Muscle of leg (tissue), 11 donors: ENCODE results near the gene UVRAG. TPM values are rescaled to one million over a fixed set of nuclear protein-coding genes. Genes with fewer than 3 reads are reported as not detected.

Experiments used
- DNase-seq: peaks from one replicate; pipeline ENCODE4 v3.0.0; 2013
- H3K27ac ChIP-seq: one replicate; pipeline ENCODE4 v1.5.1; 2013; ENCODE audit warnings: mild to moderate bottlenecking, low read length, control low read depth
- H3K27me3 ChIP-seq: one replicate; pipeline ENCODE4 v1.6.1; 2013; ENCODE audit warnings: low read length; ENCODE audit not compliant: control insufficient read depth, insufficient read depth
- H3K36me3 ChIP-seq: one replicate; pipeline ENCODE4 v1.6.1; 2013; ENCODE audit warnings: low read length; ENCODE audit not compliant: control insufficient read depth, insufficient read depth
- H3K4me1 ChIP-seq: one replicate; pipeline ENCODE4 v1.6.1; 2013; ENCODE audit warnings: low read length; ENCODE audit not compliant: control insufficient read depth, insufficient read depth
- H3K4me3 ChIP-seq: one replicate; pipeline ENCODE4 v1.5.1; 2013; ENCODE audit warnings: low read length, control low read depth
- H3K9me3 ChIP-seq: replicated peaks from 2 replicates; pipeline ENCODE4 v1.6.1; 2013; ENCODE audit warnings: low read depth, low read length; ENCODE audit not compliant: control insufficient read depth
- WGBS: methylation state at CpG from one replicate; pipeline ENCODE4 v1.1.5; 2013; ENCODE audit warnings: missing lambda C conversion rate; ENCODE audit not compliant: insufficient coverage; 5-methylcytosine and 5-hydroxymethylcytosine counted together
- polyA plus RNA-seq, 8 donors: library from polyadenylated mRNA; unstranded; fragments of 120-200 nt; gene quantifications; one replicate each; pipeline versions ENCODE4 v1.2.1 to v1.2.3, GENCODE V29; 2013; ENCODE audit warnings: inconsistent platforms in 1 of 8, low replicate concordance in 1 of 8; ENCODE audit not compliant: insufficient read length in 8 of 8, insufficient read depth in 1 of 8
- total RNA-seq: library from RNA; stranded (reverse); fragments of 120-200 nt; gene quantifications from one replicate; pipeline ENCODE4 v1.2.4, GENCODE V29; 2013

The UVRAG gene
- total and polyA plus RNA-seq, 9 donors, result 8.1 to 10.2 (median 9.1) TPM

DNA sequence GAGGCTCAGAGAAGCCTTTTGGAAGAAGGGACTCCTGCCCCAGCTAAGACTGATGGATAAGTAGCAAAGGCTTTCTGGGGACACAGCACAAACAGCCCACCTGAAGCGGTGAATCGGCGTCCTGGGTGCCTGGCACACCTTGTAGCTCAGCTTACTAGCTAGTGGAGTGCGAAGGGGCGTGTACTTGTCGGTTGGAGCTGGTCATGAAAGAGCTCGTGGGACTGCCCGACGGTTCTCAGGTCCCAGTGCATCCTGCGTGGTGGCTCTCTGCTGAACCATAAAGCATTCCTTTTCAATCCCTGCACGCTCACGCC, 690 bp upstream of the UVRAG start:
- Histone ChIP-seq H3K36me3 (no peaks in the 10 kb centered on the region), H3K4me3 (peak overlapping the region; percentile 89), H3K4me1 (peaks cover 21% of the 10 kb centered on the region), H3K27ac (peak overlapping the region; percentile 95), H3K27me3 (no peaks in the 10 kb centered on the region), H3K9me3 (no peaks in the 10 kb centered on the region)
- WGBS, result 2% methylated on average over 10 of the region's 12 CpGs
- no peak for DNase-seq

DNA sequence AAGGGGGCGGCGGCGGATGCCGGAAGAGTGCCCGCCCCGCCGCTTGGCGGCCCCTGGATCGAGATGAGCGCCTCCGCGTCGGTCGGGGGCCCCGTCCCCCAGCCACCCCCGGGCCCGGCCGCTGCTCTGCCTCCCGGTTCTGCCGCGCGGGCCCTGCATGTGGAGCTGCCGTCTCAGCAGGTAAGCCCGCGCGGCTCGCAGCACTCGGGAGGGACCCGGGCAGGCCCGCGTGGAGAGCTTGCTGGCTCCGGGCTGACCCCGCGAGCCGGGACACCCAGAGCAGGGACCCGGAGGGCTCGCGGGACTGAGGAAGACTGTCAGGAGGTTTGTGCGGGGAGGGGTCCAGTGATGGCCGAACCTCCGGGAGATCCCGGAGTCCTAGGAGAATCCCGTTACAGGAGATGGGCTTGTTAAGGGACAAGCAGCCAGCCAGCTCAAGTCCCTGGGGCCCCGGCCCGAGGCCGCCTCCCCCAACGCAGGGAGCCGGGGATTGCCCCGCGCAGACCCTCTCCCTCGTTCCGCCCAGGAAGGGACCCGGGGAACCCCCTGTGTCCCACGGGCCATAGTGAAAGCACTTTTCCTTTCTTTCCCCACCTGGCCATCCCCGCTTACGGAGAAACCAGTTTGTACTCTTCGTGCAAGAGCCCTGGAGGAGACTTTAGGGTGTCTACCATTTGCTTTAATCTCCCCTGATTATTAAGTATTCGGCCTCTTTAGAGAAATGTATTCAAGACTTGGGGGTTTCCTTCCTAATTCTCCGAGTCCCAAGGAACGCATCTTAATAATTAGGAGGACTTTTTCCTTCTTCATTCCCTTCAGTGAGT, 547 bp downstream of the UVRAG start:
- Histone ChIP-seq H3K27me3 (no peaks in the 10 kb centered on the region), H3K9me3 (no peaks in the 10 kb centered on the region), H3K36me3 (no peaks in the 10 kb centered on the region), H3K4me3 (peak overlapping the region; percentile 89), H3K4me1 (peaks cover 21% of the 10 kb centered on the region), H3K27ac (peak overlapping the region; percentile 95)
- under 1% methylated on average over 50 of the region's 60 CpGs for WGBS
- DNase-seq, result no peak

DNA sequence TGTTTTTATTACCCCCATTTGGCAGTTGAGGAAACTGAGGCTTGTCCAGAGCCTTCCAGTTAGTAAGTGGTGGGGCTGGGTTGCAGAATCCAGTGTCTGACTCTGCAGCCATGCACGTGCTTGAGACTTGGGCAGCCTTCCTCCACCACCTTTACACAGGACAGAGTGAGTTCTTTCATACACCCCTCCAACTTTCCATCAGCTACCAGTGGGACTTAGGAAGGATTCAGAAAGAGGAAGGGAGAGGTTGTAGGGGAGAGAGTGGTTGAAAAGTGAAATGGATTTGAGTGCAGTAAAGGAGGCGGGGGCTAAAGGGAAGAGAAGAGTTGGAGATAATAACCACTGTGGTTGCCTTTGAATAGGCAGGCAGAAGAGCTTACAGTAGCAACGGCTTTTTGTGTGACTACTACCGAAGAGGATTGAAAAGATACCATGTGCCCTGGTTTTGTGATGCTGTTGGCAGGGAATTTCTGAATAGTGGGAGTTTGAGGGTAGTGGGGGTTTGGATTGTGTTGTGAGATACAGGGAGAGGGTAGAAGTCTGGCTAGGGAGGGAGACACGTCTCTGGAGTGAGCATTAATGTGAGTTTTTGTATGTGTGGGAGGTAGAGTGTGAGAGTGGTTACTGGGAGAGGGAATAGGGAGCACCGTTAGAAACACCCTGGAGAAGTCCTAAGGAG, 1.7 kb downstream of the UVRAG start:
- no peak for DNase-seq
- no peaks in the 10 kb centered on the region for H3K27me3 ChIP-seq
- H3K9me3 ChIP-seq, result no peaks in the 10 kb centered on the region
- 26% methylated on average over 5 of the region's 6 CpGs for WGBS
- H3K4me3 ChIP-seq, result peak overlapping the region; percentile 89
- H3K4me1 ChIP-seq, result peaks cover 21% of the 10 kb centered on the region
- no peaks in the 10 kb centered on the region for H3K36me3 ChIP-seq
- no peak overlapping the region for H3K27ac ChIP-seq

DNA sequence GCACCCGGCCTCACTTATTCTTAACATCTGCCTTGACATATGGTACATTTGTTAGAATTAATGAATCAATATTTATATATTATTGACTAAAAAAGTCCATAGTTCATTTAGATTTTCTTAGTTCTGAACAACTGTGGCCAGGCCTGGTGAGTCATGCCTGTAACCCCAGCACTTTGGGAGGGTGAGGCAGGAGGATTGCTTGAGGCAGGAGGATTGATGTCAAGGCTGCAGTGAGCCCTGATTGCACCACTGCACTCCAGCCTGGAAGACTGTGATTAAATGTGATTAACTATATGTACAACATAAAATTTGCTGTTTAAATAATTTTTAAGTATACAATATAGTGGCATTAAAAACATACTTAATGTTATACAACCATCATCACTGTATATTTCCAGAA, 5.6 kb downstream of the UVRAG start:
- Histone ChIP-seq H3K27ac (no peak overlapping the region), H3K4me1 (peaks cover 13% of the 10 kb centered on the region)
- WGBS, result no CpG with 5 or more reads among the region's 1 CpG

DNA sequence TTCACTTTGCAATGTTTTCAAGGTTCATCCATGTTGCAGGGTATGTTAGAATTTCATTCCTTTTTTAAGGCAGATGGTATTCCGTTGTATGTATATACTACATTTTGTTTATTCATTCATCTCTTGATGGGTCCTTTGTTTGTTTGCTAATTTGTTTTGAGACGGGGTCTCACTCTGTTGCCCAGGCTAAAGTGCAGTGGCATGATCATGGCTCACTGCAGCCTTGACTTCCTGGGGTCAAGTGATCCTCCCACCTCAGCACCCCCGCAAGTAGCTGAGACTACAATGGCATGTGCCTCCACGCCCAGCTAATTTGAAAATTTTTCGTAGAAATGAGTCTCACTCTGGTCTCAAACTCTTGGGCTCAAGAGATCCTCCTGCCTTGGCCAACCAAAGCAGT, 6.2 kb downstream of the UVRAG start:
- no peaks in the 10 kb centered on the region for H3K36me3 ChIP-seq
- H3K4me3 ChIP-seq, result no peak overlapping the region
- no peaks in the 10 kb centered on the region for H3K9me3 ChIP-seq
- WGBS, result 85% methylated on average over 4 of the region's 5 CpGs
- DNase-seq, result no peak
- H3K27me3 ChIP-seq, result no peaks in the 10 kb centered on the region
- H3K27ac ChIP-seq, result no peak overlapping the region
- peaks cover 8% of the 10 kb centered on the region for H3K4me1 ChIP-seq

More for the DNA sequence above, 5.6 kb downstream of the UVRAG start:
- no peak for DNase-seq
- no peaks in the 10 kb centered on the region for H3K36me3 ChIP-seq
- no peak overlapping the region for H3K4me3 ChIP-seq
- H3K9me3 ChIP-seq, result no peaks in the 10 kb centered on the region
- H3K27me3 ChIP-seq, result no peaks in the 10 kb centered on the region

DNA sequence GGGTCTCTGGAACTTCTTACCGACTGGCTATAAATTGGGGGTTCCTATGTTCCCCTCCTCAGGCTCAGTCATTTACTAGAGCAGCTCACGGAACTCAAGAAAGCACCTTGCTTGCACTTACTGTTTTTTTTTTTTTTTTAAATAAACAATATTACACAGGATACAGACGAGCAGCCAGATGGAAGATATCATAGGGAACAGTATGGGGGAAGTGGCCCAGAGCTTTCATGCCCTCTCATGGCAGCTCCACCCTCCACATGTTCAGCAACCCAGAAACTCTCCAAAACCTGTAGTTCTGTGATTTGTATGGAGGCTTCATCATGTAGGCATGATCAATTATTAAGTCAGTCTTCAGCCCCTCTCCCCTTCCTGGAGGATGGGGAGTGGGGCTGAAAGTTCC, 7.5 kb downstream of the UVRAG start:
- H3K27me3 ChIP-seq, result no peaks in the 10 kb centered on the region
- H3K27ac ChIP-seq, result no peak overlapping the region
- H3K4me1 ChIP-seq, result no peaks in the 10 kb centered on the region
- WGBS, result 80% methylated on average over 1 of the region's 3 CpGs
- H3K9me3 ChIP-seq, result no peaks in the 10 kb centered on the region
- no peaks in the 10 kb centered on the region for H3K36me3 ChIP-seq
- DNase-seq, result no peak
- no peak overlapping the region for H3K4me3 ChIP-seq

DNA sequence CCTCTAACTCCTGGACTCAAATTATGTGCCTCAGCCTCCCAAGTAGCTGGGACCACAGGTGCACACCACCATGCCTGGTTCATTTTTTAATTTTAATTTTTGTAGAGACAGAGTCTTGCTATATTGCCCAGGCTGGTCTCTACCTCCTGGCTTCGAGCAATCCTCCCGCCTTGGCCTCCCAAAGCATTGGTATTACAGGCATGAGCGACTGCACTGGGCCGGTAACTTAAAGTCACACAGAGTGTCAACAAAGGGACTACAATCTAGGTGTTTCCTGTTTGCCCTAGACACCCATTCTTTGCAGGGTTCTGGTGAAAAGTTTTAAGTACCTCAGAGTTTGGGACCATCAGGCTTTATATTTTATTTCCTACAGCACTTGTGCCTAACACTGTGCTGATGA, 8.4 kb downstream of the UVRAG start:
- no peaks in the 10 kb centered on the region for H3K4me1 ChIP-seq
- 92% methylated on average over 2 of the region's 4 CpGs for WGBS

DNA sequence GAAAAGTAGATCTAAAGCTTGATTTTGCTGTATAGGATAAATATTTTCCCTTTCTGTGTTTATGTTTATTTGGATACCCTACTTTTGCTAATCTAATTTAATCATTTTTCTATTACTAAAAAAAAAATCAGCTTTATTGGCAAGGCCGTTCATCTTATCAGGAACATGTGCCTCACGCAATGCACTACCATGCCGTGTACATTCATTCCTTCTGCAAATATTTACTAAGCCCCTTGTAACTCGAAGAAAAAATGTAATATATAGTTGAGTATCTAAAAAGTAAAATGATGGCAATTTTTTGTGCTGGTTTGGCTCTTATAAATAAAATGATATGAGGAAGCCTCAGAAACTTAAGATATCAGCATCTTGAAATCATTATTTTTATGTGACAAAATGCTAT, 8.9 kb downstream of the UVRAG start:
- no peak overlapping the region for H3K27ac ChIP-seq
- no peaks in the 10 kb centered on the region for H3K4me1 ChIP-seq
- whole genome bisulfite sequencing, result no CpG with 5 or more reads among the region's 4 CpGs
- no peaks in the 10 kb centered on the region for H3K9me3 ChIP-seq
- no peak for DNase-seq
- H3K36me3 ChIP-seq, result no peaks in the 10 kb centered on the region
- no peak overlapping the region for H3K4me3 ChIP-seq
- no peaks in the 10 kb centered on the region for H3K27me3 ChIP-seq

More for the DNA sequence above, 8.4 kb downstream of the UVRAG start:
- Histone ChIP-seq H3K9me3 (no peaks in the 10 kb centered on the region), H3K36me3 (no peaks in the 10 kb centered on the region), H3K4me3 (no peak overlapping the region), H3K27ac (no peak overlapping the region), H3K27me3 (no peaks in the 10 kb centered on the region)
- no peak for DNase-seq

DNA sequence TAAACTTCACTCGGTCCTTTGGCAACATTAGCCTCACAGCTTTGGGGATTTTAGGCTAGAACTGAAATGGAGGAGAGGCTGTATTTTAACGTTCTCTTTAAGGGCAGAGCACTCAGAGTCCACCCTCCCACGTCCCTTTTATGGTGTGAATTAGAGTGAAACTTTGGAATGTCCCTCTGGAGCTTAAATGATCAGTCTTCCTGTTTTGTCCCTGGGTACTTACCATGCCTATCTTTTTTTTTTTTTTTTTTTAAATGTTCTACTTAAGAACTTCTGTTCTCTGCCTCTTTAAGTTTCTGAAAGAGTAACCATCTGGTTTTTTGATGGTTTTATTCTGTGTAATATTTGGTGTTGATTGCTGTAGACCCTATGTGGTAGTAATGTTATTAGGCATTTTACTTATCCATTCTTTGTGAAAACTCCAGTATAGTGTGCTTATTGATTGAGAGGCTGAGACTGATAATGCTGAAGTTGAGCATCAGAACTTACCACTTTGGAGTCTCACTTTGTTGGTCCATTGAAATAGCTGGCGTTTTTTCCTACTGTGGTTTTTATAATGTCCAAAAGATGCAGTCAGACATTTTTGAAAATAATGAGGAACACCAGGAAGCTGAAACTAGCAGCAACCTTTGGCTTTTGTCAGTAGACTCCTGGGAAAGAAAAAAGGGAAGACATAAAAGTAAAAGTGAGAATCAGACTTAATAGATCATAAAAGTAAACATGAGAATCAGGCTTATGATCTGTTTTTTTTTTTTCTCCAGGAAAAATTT, 11.6 kb downstream of the UVRAG start:
- Histone ChIP-seq H3K4me3 (no peak overlapping the region), H3K27ac (peak overlapping the region; percentile 60), H3K4me1 (no peaks in the 10 kb centered on the region), H3K36me3 (no peaks in the 10 kb centered on the region), H3K9me3 (no peaks in the 10 kb centered on the region), H3K27me3 (no peaks in the 10 kb centered on the region)
- peak; percentile 49 for DNase-seq
- WGBS, result 33% methylated on average over 1 of the region's 4 CpGs

DNA sequence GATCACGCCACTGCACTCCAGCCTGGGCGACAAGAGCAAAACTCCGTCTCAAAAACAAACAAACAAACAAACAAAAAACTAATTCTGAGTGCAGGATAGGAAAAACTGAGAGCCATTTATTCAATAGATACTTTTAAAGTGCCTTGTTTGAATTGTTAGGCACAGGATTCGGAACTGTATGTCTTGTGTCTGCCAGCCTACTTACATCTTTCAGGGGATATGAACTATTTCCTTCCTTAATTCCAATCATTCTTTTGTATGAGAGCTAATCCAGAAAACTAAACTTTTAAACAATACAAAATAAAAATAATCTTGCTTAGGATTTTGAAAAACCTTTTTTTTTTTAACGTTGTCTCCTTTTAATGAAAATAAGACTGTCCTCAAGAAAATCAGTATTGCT, 12.6 kb downstream of the UVRAG start:
- no peaks in the 10 kb centered on the region for H3K27me3 ChIP-seq
- no peaks in the 10 kb centered on the region for H3K9me3 ChIP-seq
- H3K36me3 ChIP-seq, result no peaks in the 10 kb centered on the region
- H3K4me1 ChIP-seq, result no peaks in the 10 kb centered on the region
- no peak overlapping the region for H3K4me3 ChIP-seq
- H3K27ac ChIP-seq, result peak overlapping the region; percentile 47
- no CpG with 5 or more reads among the region's 5 CpGs for WGBS
- no peak for DNase-seq
